GM19372 (cell line): ENCODE measurements around the gene SNX24.

ENCODE experiments used
- ATAC-seq: cut with Tn5 transposase; IDR thresholded peaks from one replicate; pipeline ENCODE4 v1.9.1; 2021; ENCODE audit warnings: mild to moderate bottlenecking, low read depth, moderate library complexity; ENCODE audit not compliant: unreplicated experiment

SNX24 gene

DNA sequence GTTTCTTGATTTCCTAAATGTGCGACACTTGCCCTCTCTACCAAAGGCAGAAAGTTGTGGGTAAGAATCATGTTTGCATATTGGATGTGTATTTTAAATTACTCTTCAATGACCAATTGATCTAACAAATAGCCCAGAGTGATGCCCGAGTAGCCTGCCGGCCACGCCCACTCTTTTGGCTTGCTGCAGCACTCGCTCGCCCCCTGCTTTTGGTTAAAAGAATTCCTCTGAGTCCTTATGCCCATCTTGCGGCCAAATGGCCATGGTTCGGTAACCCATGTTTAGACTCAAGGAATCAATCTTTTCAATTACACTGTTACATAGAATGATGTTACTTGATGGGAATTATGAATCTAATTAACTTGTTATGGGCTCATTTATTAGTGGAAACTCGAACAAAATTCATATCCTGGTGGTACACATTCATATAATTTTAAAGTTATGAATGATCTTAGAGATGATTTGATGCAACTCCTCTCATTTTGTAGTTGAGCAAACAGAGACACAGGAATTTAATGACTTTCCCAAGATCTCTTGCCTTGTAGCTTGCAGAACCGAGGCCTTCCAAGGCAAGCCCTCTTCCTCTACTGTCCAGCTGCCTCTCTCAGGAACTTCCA, 154.6 kb downstream of the SNX24 start:
- peak; percentile 96 for ATAC-seq

DNA sequence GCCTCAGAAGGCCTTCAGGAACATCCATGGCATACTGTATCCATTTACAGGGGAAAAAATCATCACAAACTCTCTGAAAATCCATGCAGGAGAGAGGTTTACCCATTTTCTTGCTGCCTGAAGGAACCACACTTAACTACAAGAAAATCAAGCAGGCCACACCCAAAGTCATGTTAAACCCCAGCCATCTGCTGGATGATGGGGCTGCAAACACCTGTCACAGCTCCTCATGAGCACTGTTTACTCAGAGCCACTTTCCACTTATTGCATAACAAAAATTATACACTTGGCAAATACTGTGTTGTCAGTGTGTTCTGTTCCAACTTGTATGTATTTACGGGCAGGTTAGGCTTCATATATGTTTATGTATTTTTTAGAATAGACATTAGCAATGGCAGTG, 155.3 kb downstream of the SNX24 start:
- no peak for ATAC-seq

DNA sequence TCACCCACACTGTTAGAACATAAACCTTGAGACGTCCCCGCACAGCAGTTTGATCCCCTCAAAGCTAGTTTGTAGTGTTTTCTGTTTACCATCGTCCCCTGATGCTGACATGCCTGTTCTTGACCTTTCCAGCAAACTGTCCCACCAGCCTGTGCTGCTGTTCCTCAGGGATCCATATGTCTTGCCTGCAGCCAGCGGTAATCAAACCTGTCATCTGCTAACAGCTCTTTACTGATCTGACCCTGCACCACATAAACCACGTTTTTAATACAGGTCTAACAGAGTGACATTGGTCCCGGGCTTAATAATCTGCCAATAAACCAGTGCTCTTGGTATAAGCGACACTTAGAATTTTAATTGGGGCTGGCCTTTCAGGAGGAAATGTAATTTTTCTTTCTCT, 156.4 kb downstream of the SNX24 start:
- no peak for ATAC-seq

GRCh38 chr5:123007182-123007581, 161.8 kb downstream of the SNX24 start:
- ATAC-seq, result no peak

- no peak for ATAC-seq
Measured at GRCh38 chr5:123007754-123008153, 162.3 kb downstream of the SNX24 start.

GRCh38 chr5:123012321-123012720, 166.9 kb downstream of the SNX24 start:
- ATAC-seq, result no peak

DNA sequence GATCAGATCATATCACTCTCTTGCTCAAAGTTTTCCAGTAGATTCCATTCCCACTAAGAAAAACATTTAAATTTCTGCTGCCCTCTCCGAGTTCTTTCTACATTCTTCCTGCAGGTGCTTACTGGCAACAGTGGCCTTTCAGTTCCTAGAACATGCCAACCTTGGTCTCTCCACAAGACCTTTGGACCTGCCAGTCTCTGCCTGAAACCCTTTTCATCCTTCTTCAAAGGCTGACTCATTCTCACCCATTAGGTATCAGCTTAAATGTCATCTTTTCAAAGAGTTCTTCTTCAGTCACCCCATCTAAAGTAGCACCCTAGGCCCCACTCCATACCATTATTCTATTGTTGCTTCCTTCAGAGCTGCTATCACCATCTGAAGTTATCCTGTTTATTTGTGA, 169.3 kb downstream of the SNX24 start:
- ATAC-seq, result no peak

DNA sequence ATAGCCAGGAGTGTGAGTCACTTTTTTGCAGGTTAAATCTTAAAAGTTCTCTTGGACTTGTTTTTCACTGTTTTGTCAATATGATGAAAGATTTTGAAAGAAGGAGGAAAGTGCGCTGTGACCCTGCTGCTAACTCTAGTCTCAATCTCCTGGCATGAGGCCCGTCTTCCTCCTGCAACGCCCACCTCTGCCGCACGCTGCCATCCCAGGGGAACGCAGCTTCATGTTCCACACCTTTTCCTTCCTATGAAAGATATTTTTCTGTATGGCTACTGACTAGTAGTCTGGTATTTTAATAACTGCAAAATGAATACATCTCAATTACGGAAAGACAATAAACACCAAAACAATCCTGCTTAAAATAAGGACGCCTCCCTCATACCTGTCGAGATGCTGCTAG, 182.8 kb downstream of the SNX24 start:
- no peak for ATAC-seq

- no peak for ATAC-seq
Measured at GRCh38 chr5:123033157-123033671, 187.8 kb downstream of the SNX24 start.

DNA sequence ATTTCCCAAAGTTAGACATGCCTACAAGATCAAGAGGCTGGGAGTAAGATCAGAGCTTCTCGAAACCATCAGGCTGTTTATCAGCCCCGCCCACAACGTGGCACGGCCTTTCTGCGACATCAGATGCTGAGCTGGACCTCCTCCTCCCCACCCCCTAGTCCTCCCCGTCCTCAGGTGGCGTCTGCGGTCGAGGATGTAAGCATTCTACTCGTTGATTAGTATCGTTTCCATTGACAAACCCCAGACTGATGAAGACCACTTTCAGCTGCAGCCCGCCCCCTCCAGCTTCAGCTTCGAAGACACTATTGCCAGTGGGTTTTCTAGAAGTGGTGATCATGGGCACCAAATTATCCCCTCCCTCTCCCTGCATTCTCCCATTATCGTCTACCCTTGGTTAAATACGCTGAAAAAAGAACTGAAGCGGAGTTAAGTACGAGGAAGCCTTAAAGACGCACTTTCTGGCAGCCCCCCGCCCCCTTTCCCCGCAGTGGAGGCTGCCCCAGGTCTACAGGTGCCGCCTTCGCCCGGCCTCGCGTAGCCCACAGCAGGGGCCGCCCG, 190.0 kb downstream of the SNX24 start:
- peak; percentile 44 for ATAC-seq

GRCh38 chr5:123035918-123036390, 190.5 kb downstream of the SNX24 start:
- ATAC-seq, result peak; percentile 5

GRCh38 chr5:123036391-123037103, 191.1 kb downstream of the SNX24 start, which contains the start of gene PPIC:
Gene PPIC, minus strand, starts transcription at chr5:123036725. Its CDS starts 100 bp downstream, at chr5:123036625.
- ATAC-seq, result peak; percentile 44

DNA sequence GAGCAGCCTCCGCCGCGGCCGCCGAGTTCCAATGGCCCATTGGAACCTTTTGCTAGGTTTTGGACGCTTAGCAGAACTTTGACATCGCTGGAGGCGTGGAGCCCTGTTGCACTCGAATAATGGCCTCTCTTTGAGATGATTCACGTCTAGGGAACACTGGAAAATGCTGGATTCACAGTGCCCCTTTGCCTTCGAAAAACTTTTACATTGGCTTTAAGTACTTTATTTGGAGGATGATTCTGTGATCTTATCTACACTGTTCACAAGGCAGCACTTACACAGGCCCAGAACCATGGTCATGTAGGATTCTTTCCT, 191.6 kb downstream of the SNX24 start:
- no peak for ATAC-seq

- no peak for ATAC-seq
Measured at GRCh38 chr5:123039673-123040072, 194.3 kb downstream of the SNX24 start.

- ATAC-seq, result no peak
Measured at GRCh38 chr5:123044926-123045617, 199.7 kb downstream of the SNX24 start.

DNA sequence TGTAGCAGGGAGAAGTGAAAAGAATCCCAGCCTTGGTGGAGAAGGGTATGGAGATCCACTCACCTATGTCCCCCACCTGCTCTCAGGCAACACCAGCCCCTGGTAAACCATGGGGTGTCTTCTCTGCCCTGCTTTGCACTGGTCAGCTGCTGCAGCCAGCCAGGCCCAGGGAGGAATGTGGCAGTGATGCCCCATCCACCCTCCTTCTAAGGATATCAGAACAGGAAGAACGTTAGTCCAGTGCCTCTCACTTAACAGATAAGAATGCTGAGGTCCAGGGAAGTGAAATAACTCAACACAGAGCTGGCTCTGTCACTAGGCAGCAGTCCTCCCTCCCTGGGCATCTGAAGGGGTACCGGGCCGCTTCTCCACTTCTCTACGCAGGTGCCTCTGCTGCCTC, 200.8 kb downstream of the SNX24 start:
- no peak for ATAC-seq

DNA sequence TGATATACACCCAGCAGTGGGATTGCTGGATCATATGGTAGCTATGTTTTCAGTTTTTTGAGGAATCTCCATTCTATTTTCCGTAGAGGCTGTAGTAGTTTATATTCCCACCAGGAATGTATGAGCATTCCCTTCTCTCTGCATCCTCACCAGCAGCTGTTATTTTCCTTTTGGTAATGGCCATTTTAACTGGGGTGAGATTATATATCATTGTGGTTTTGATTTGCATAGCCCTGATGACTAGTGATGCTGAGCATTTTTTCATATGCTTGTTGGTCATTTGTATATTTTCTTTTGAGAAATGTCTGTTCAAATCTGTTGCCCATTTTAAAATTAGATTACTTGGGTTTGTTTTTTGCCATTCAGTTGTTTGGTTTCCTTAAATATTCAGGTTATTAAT, 202.3 kb downstream of the SNX24 start:
- ATAC-seq, result no peak

- ATAC-seq, result no peak
Measured at GRCh38 chr5:123051206-123051605, 205.8 kb downstream of the SNX24 start.
